Measurements from ENCODE around the gene SLIT3.

- TF ChIP-seq CTCF (IDR thresholded peaks at IDR 0.05; ENCODE audit: extremely low read depth in 1 of 2, insufficient read depth in 1 of 2, low read depth in 1 of 2, low read length in 2 of 2) (no peak), POLR2A (IDR thresholded peaks at IDR 0.05; ENCODE audit: low read depth, low read length) (no peak), POLR2AphosphoS5 (IDR thresholded peaks at IDR 0.05; ENCODE audit: insufficient read depth, low read depth, low read length) (no peak), MAX (IDR thresholded peaks at IDR 0.05; ENCODE audit: insufficient read depth, insufficient read length) (no peak), EZH2 (IDR thresholded peaks at IDR 0.05; ENCODE audit: borderline replicate concordance, low read depth, low read length, severe bottlenecking) (no peak), JUN (IDR thresholded peaks at IDR 0.05; ENCODE audit: borderline replicate concordance, insufficient read depth, insufficient read length, low read depth) (no peak), FOS (IDR thresholded peaks at IDR 0.05; ENCODE audit: borderline replicate concordance, insufficient read depth, low read length) (no peak), MYC (IDR thresholded peaks at IDR 0.05; ENCODE audit: low read depth, low read length) (no peak)
These were observed 510.8 kb downstream of the SLIT3 start for GRCh38 chr5:168790002-168790635.
